Measurements from ENCODE around the gene PPP1R18. TPM values are rescaled to one million over a fixed set of nuclear protein-coding genes. Genes with fewer than 3 reads are reported as not detected.
A peak's percentile ranks its signal among the peaks of the same experiment; 100 is the strongest.
"Not testable (repeated sequence)": the region's sequence is repeated elsewhere in the genome, so short reads cannot be mapped to it uniquely, and the experiment has no call there.

The PPP1R18 gene
- total RNA-seq, 2 experiments from 2014 or later, result 30.9 to 31.6 TPM

DNA sequence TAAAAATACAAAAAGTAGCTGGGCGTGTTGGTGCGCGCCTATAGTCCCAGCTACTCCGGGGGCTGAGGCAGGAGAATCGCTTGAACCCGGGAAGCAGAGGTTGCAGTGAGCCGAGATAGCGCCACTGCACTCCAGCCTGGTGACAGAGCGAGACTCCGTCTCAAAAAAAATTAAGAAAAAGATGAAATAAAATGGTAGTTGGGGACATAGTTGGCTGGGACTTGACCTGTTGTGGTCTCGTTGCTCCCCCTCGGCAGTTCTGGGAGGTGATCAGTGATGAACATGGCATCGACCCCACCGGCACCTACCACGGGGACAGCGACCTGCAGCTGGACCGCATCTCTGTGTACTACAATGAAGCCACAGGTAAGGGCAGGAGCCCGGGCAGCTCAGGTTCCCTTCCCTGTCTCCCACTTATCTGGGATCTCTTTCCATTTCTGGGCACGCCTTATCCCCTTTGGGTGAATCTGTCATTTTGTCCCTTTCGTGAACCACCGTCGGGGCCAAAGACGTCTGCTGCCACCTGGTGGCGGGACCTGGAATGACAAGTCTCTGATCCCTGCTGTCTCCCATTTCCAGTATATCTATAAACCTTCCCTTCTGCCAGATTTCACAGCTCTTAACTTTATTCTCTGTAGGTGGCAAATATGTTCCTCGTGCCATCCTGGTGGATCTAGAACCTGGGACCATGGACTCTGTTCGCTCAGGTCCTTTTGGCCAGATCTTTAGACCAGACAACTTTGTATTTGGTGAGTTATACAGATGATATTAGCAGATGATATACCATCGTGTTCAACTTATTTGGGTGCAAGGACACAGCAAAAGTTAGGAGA, 36.1 kb upstream of the PPP1R18 start:
- ChIA-PET CTCF (interaction anchor here (0.5 to 20.2 kb wide), 18 partner anchors 9 to 269 kb away, joined by 3 to 526 read pairs (median 6); partner anchors contain the start of genes ABCF1, ATAT1, DHX16 and MRPS18B), POLR2A (interaction anchor here (0.5 to 11.0 kb wide), 20 partner anchors 9 to 256 kb away, joined by 3 to 381 read pairs (median 6); partner anchors contain the start of genes ABCF1, DHX16, FLOT1 and MRPS18B)
- ATAC-seq (ENCODE audit: poor library complexity), result no peak
- Histone ChIP-seq H3K27me3 (ENCODE audit: control insufficient read depth in 1 of 2, insufficient read depth in 2 of 2, low read length in 2 of 2) (no peaks in the 10 kb centered on the region), H3K4me3 (ENCODE audit: low read length) (peak overlapping the region; percentile 63), H3K4me1 (ENCODE audit: insufficient read depth, low read length) (peaks cover 66% of the 10 kb centered on the region), H3K36me3 (ENCODE audit: insufficient read depth, low read length) (peaks cover 50% of the 10 kb centered on the region), H3K9me3 (ENCODE audit: control insufficient read depth in 1 of 2, insufficient read depth in 1 of 2, low read length in 2 of 2) (no peaks in the 10 kb centered on the region), H3K27ac (ENCODE audit: low read depth in 1 of 2, low read length in 2 of 2) (peak overlapping the region in 1 of 2 donors; percentile 85)
- Mint-ChIP-seq H3K27ac (peak overlapping the region; percentile 95), H3K9me3 (no peaks in the 10 kb centered on the region), H3K4me1 (ENCODE audit: low read depth) (peaks cover 67% of the 10 kb centered on the region), H3K36me3 (ENCODE audit: low read depth) (peaks cover 71% of the 10 kb centered on the region), H3K4me3 (peak overlapping the region; percentile 99), H3K27me3 (no peaks in the 10 kb centered on the region)
- intact Hi-C loops (cut with DNase I, micrococcal nuclease), result loop anchor here (1.0 to 5.0 kb wide), 7 partner anchors 8 to 240 kb away; partner anchors contain the start of genes ABCF1 (in 1 of the 2) and ATAT1 (in 1 of the 2)
- DNase-seq, result peak; percentile 71 to 93 (median 86)
- TF ChIP-seq, protein P1, sequence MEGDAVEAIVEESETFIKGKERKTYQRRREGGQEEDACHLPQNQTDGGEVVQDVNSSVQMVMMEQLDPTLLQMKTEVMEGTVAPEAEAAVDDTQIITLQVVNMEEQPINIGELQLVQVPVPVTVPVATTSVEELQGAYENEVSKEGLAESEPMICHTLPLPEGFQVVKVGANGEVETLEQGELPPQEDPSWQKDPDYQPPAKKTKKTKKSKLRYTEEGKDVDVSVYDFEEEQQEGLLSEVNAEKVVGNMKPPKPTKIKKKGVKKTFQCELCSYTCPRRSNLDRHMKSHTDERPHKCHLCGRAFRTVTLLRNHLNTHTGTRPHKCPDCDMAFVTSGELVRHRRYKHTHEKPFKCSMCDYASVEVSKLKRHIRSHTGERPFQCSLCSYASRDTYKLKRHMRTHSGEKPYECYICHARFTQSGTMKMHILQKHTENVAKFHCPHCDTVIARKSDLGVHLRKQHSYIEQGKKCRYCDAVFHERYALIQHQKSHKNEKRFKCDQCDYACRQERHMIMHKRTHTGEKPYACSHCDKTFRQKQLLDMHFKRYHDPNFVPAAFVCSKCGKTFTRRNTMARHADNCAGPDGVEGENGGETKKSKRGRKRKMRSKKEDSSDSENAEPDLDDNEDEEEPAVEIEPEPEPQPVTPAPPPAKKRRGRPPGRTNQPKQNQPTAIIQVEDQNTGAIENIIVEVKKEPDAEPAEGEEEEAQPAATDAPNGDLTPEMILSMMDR (IDR thresholded peaks at IDR 0.05), result peak; percentile 98

DNA sequence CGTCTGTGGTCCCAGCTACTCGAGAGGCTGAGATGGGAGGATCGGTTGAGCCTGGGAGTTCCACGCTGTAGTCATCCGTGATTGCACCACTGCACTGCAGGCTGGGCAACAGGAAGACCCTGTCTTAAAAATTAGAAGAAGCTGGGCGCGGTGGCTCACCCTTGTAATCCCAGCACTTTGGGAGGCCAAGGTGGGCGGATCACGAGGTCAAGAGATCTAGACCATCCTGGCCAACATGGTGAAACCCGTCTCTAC, 35.5 kb upstream of the PPP1R18 start:
- Histone ChIP-seq H3K27ac (ENCODE audit: low read depth in 1 of 2, low read length in 2 of 2) (peak overlapping the region; percentile 57 to 85), H3K4me3 (ENCODE audit: low read length) (peak overlapping the region; percentile 63), H3K36me3 (ENCODE audit: insufficient read depth, low read length) (peaks cover 45% of the 10 kb centered on the region), H3K4me1 (ENCODE audit: insufficient read depth, low read length) (peaks cover 67% of the 10 kb centered on the region)
- not testable (repeated sequence) for H3K9me3 ChIP-seq (ENCODE audit: control insufficient read depth in 1 of 2, insufficient read depth in 1 of 2, low read length in 2 of 2); ATAC-seq (ENCODE audit: poor library complexity); H3K9me3 Mint-ChIP-seq; H3K27me3 Mint-ChIP-seq; H3K27me3 ChIP-seq (ENCODE audit: control insufficient read depth in 1 of 2, insufficient read depth in 2 of 2, low read length in 2 of 2)
- Mint-ChIP-seq H3K27ac (peak overlapping the region; percentile 95), H3K36me3 (ENCODE audit: low read depth) (peaks cover 73% of the 10 kb centered on the region), H3K4me1 (ENCODE audit: low read depth) (peaks cover 70% of the 10 kb centered on the region), H3K4me3 (peak overlapping the region; percentile 99)
- ChIA-PET POLR2A (interaction anchor here (0.7 to 11.0 kb wide), 22 partner anchors 9 to 255 kb away, joined by 3 to 381 read pairs (median 6); partner anchors contain the start of genes ABCF1, DHX16, FLOT1 and GTF2H4), CTCF (interaction anchor here (0.6 to 20.2 kb wide), 17 partner anchors 10 to 268 kb away, joined by 3 to 526 read pairs (median 6); partner anchors contain the start of genes ABCF1, ATAT1, DHX16 and MRPS18B)
- peak in 4 of 14 experiments; percentile 8 to 74 (median 48) for DNase-seq
- intact Hi-C loops (cut with DNase I, micrococcal nuclease), result loop anchor here (1.0 to 5.0 kb wide), 7 partner anchors 8 to 239 kb away; partner anchors contain the start of genes ABCF1 (in 1 of the 2) and ATAT1 (in 1 of the 2)

DNA sequence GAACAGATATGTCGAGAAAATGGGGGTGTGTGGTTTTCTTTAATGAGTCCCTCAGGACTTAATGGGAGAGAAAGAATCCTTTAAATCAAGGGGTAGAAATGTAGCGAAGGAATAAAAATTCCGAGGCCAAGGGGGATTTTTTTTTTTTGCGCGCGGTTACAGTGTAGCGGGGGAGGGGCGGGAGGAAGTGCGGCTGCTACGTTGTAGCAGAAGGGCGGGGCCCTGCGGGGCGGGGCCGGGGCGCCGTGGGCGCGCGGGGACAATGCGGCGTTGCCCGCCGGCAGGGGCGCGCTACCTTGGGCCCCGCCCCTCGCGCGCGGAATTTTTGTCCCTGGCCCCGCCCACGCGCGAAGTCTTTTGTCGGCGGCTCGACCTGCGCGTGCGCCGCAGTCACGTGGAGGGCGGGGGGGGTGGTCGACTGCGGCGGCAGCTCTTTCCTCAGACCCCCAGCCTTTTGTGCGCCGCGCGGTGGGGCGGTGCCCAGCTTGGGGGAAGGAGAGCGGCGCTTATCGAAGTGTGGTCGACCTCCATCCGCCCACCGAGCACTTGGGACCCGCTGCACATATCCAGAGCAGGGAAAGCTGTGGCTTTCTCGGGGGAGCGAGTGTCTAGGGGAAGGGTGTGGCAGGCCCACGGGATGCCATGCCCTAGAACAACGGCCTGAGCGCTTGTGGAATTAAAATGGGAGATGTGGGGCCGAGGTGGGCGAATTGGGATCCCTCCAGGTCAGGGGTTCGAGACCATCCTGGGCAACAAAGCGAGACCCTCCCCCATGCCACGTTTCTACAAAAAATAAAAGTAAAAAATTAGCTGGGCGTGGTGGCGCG, 35.0 kb upstream of the PPP1R18 start:
- DNase-seq (peak; percentile 89 to 99 (median 95)), ATAC-seq (ENCODE audit: poor library complexity) (peak; percentile 35)
- Histone ChIP-seq H3K36me3 (ENCODE audit: insufficient read depth, low read length) (peaks cover 39% of the 10 kb centered on the region), H3K9me3 (ENCODE audit: control insufficient read depth in 1 of 2, insufficient read depth in 1 of 2, low read length in 2 of 2) (no peaks in the 10 kb centered on the region), H3K4me3 (ENCODE audit: low read length) (peak overlapping the region; percentile 73), H3K27ac (ENCODE audit: low read depth in 1 of 2, low read length in 2 of 2) (peak overlapping the region; percentile 85), H3K4me1 (ENCODE audit: insufficient read depth, low read length) (peaks cover 73% of the 10 kb centered on the region), H3K27me3 (ENCODE audit: control insufficient read depth in 1 of 2, insufficient read depth in 2 of 2, low read length in 2 of 2) (no peaks in the 10 kb centered on the region)
- TF ChIP-seq, protein P1 (IDR thresholded peaks at IDR 0.05), result peak; percentile 23
- ChIA-PET POLR2A (interaction anchor here (0.7 to 11.0 kb wide), 21 partner anchors 10 to 508 kb away, joined by 3 to 381 read pairs (median 7); partner anchors contain the start of genes ABCF1, DHX16, FLOT1 and GTF2H4), CTCF (interaction anchor here (1.0 to 20.2 kb wide), 14 partner anchors 10 to 268 kb away, joined by 3 to 526 read pairs (median 6); partner anchors contain the start of genes ABCF1, ATAT1, DHX16 and MRPS18B)
- peaks cover 73% of the 10 kb centered on the region for H3K4me1 Mint-ChIP-seq (ENCODE audit: low read depth)
- no peaks in the 10 kb centered on the region for H3K27me3 Mint-ChIP-seq
- H3K9me3 Mint-ChIP-seq, result no peaks in the 10 kb centered on the region
- H3K4me3 Mint-ChIP-seq, result peak overlapping the region; percentile 99
- peaks cover 69% of the 10 kb centered on the region for H3K36me3 Mint-ChIP-seq (ENCODE audit: low read depth)
- H3K27ac Mint-ChIP-seq, result peak overlapping the region; percentile 95
- intact Hi-C loops (cut with DNase I, micrococcal nuclease), result loop anchor here (1.0 to 5.0 kb wide), 9 partner anchors 9 to 239 kb away; partner anchors contain the start of genes MRPS18B (in 2 of the 2), PPP1R10 (in 2 of the 2), ABCF1 (in 1 of the 2) and ATAT1 (in 1 of the 2)
